Neural progenitor cell (in vitro differentiated cells): Measurements from ENCODE around the gene ZNF536. TPM values are rescaled to one million over a fixed set of nuclear protein-coding genes. Genes with fewer than 3 reads are reported as not detected.

ENCODE experiments used
- DNase-seq: peaks from one replicate; pipeline ENCODE4 v3.0.0-alpha.2; 2016; ENCODE audit warnings: low spot score
- H2AFZ ChIP-seq: fragments of 200-600 bp; sonication (generic); replicated peaks from 2 replicates; pipeline ENCODE4 v1.6.1; 2016; ENCODE audit warnings: antibody characterized with exemption
- H3F3A ChIP-seq: fragments of 200-600 bp; sonication (generic); 2 replicates; pipeline ENCODE4 v1.6.1; 2016; ENCODE audit warnings: antibody characterized with exemption, low read depth
- H3K27ac ChIP-seq: fragments of 200-600 bp; sonication (generic); 2 replicates; pipeline ENCODE4 v1.5.1; 2016; ENCODE audit warnings: mild to moderate bottlenecking
- H3K27me3 ChIP-seq: fragments of 200-600 bp; sonication (generic); 2 replicates; pipeline ENCODE4 v1.6.1; 2016; ENCODE audit warnings: mild to moderate bottlenecking, moderate library complexity
- H3K36me3 ChIP-seq: fragments of 200-600 bp; sonication (generic); 2 replicates; pipeline ENCODE4 v1.5.1; 2016
- H3K4me1 ChIP-seq: fragments of 200-600 bp; sonication (generic); 2 replicates; pipeline ENCODE4 v1.6.1; 2016; ENCODE audit warnings: mixed run types
- H3K4me2 ChIP-seq: fragments of 200-600 bp; sonication (generic); 2 replicates; pipeline ENCODE4 v1.6.1; 2016
- H3K4me3 ChIP-seq: fragments of 200-600 bp; sonication (generic); 2 replicates; pipeline ENCODE4 v1.5.1; 2016
- H3K79me2 ChIP-seq: fragments of 200-600 bp; sonication (generic); 2 replicates; pipeline ENCODE4 v1.6.1; 2016; ENCODE audit warnings: low read depth
- H3K9ac ChIP-seq: fragments of 200-600 bp; sonication (generic); 2 replicates; pipeline ENCODE4 v1.6.1; 2016
- H3K9me3 ChIP-seq: fragments of 200-600 bp; sonication (generic); 2 replicates; pipeline ENCODE4 v1.5.1; 2016; ENCODE audit warnings: low read depth
- H4K20me1 ChIP-seq: fragments of 200-600 bp; sonication (generic); 2 replicates; pipeline ENCODE4 v1.6.1; 2016; ENCODE audit warnings: low read depth
- H3K27ac Mint-ChIP-seq: 3 replicates; pipeline ENCODE4 v1.8.0; 2021; ENCODE audit warnings: mixed read lengths
- H3K27me3 Mint-ChIP-seq: 2 replicates; pipeline ENCODE4 v1.8.0; 2022; ENCODE audit warnings: low read depth, mild to moderate bottlenecking, inconsistent platforms, moderate library complexity, mixed read lengths; ENCODE audit not compliant: insufficient read depth
- H3K36me3 Mint-ChIP-seq: 3 replicates; pipeline ENCODE4 v1.8.0; 2021; ENCODE audit warnings: mixed read lengths
- H3K4me1 Mint-ChIP-seq: 3 replicates; pipeline ENCODE4 v1.8.0; 2021; ENCODE audit warnings: mixed read lengths
- H3K4me3 Mint-ChIP-seq: 3 replicates; pipeline ENCODE4 v1.8.0; 2021; ENCODE audit warnings: mild to moderate bottlenecking, moderate library complexity, mixed read lengths
- H3K9me3 Mint-ChIP-seq: 3 replicates; pipeline ENCODE4 v1.8.0; 2020; ENCODE audit warnings: mixed read lengths
- EZH2 ChIP-seq: fragments of 200-600 bp; sonication (generic); IDR thresholded peaks from 2 replicates; pipeline ENCODE4 v1.6.1; 2017; ENCODE audit warnings: antibody characterized with exemption, mild to moderate bottlenecking, moderate library complexity
- EZH2phosphoT487 ChIP-seq: fragments of 200-600 bp; sonication (generic); IDR thresholded peaks from 2 replicates; pipeline ENCODE4 v1.6.1; 2017; ENCODE audit warnings: antibody characterized with exemption
- total RNA-seq: library from RNA; depleted of rRNA; stranded (reverse); fragments of >200 nt; gene quantifications from 2 replicates; pipeline ENCODE4 v1.2.3, GENCODE V29; 2015; ENCODE audit warnings: low replicate concordance
- TF ChIP-seq, protein P1 (sequence below): fragments of 200-600 bp; sonication (generic); IDR thresholded peaks from 2 replicates; pipeline ENCODE4 v1.5.1; 2017; ENCODE audit warnings: antibody characterized with exemption, mild to moderate bottlenecking

The ZNF536 gene
- total RNA-seq, result 0.24 and 0.84 TPM in 2 replicates

DNA sequence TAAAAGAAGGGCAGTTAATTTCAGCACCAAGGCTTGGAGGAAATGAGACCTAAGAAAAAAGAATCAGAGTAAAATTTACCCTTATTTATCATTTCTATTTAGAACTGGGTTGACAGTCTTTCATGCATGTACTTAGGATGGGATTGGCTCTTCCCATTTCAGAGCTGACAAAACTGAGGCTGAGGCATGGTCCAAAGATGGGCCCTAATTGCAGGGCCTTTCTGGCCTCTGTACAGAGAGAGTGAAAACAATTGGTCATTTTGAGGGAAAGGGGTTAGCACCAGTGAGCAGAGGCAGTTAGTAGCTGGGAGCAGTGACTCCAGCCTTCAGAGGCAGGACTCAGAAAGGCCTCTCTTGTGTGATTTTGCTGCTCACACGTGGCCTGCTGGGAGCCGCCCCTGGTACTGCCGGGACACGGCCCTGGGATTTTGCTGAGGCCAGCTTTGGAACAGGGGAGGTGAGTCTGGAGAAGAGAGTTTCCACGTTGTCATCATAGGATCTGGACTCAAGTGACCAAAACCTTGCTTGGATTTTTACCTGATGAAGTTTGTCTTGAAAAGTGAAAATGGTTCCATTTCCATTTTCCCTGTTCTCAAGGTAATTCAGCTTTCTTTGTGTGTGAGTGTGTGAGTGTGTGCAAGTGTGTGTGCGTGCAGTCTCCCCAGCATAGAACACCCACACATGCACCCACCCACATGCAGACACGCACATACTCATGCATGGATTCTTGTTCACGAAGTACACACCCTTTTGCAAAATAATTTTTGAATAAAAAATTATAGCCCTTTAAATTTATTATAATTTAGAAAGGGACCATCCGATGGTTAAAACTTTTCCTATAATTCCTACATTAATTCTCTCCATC is at the start of gene ZNF536:
Gene ZNF536 (plus strand): TSS at position 425 of the 865 bp plus-strand sequence. CDS start 71,179 bp downstream, outside the sequence.
- peaks cover 20% of the 10 kb centered on the region for H3K27me3 Mint-ChIP-seq
- Histone ChIP-seq H3K4me3 (no peak within 1 kb of the TSS), H3K36me3 (no peaks in the 10 kb centered on the region), H3K9me3 (no peaks in the 10 kb centered on the region), H4K20me1 (no peaks in the 10 kb centered on the region), H3K27me3 (peaks cover 44% of the 10 kb centered on the region), H3K9ac (no peak within 1 kb of the TSS), H3K4me2 (peak within 1 kb of the TSS; percentile 96), H3K4me1 (peaks cover 37% of the 10 kb centered on the region), H2AFZ (no peak within 1 kb of the TSS), H3F3A (peaks cover 20% of the 10 kb centered on the region), H3K27ac (no peak within 1 kb of the TSS), H3K79me2 (no peaks in the 10 kb centered on the region)
- no peak within 1 kb of the TSS for H3K27ac Mint-ChIP-seq
- peaks cover 22% of the 10 kb centered on the region for H3K4me1 Mint-ChIP-seq
- no peaks in the 10 kb centered on the region for H3K9me3 Mint-ChIP-seq
- no peak for TF ChIP-seq EZH2
- TF ChIP-seq, protein P1, sequence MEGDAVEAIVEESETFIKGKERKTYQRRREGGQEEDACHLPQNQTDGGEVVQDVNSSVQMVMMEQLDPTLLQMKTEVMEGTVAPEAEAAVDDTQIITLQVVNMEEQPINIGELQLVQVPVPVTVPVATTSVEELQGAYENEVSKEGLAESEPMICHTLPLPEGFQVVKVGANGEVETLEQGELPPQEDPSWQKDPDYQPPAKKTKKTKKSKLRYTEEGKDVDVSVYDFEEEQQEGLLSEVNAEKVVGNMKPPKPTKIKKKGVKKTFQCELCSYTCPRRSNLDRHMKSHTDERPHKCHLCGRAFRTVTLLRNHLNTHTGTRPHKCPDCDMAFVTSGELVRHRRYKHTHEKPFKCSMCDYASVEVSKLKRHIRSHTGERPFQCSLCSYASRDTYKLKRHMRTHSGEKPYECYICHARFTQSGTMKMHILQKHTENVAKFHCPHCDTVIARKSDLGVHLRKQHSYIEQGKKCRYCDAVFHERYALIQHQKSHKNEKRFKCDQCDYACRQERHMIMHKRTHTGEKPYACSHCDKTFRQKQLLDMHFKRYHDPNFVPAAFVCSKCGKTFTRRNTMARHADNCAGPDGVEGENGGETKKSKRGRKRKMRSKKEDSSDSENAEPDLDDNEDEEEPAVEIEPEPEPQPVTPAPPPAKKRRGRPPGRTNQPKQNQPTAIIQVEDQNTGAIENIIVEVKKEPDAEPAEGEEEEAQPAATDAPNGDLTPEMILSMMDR, result no peak
- TF ChIP-seq EZH2phosphoT487, result no peak
- DNase-seq, result peak; percentile 13
- H3K36me3 Mint-ChIP-seq, result no peaks in the 10 kb centered on the region
- no peak within 1 kb of the TSS for H3K4me3 Mint-ChIP-seq

- Histone ChIP-seq H4K20me1 (no peaks in the 10 kb centered on the region), H3K4me3 (no peak overlapping the region), H2AFZ (no peak overlapping the region), H3K36me3 (no peaks in the 10 kb centered on the region), H3K9ac (no peak overlapping the region), H3K79me2 (no peaks in the 10 kb centered on the region), H3K9me3 (no peaks in the 10 kb centered on the region), H3K27me3 (no peaks in the 10 kb centered on the region), H3K4me2 (no peak overlapping the region), H3F3A (no peaks in the 10 kb centered on the region), H3K4me1 (peaks cover 4% of the 10 kb centered on the region), H3K27ac (no peak overlapping the region)
- no peaks in the 10 kb centered on the region for H3K36me3 Mint-ChIP-seq
- no peak for TF ChIP-seq EZH2phosphoT487
- no peak for TF ChIP-seq EZH2
- TF ChIP-seq, protein P1, result no peak
- H3K9me3 Mint-ChIP-seq, result no peaks in the 10 kb centered on the region
- peaks cover 15% of the 10 kb centered on the region for H3K4me1 Mint-ChIP-seq
- H3K27ac Mint-ChIP-seq, result peak overlapping the region; percentile 24
- no peak for DNase-seq
- H3K27me3 Mint-ChIP-seq, result peaks cover 7% of the 10 kb centered on the region
- no peak overlapping the region for H3K4me3 Mint-ChIP-seq
Observed at GRCh38 chr19:30322641-30323320, 49.4 kb upstream of the ZNF536 start.

DNA sequence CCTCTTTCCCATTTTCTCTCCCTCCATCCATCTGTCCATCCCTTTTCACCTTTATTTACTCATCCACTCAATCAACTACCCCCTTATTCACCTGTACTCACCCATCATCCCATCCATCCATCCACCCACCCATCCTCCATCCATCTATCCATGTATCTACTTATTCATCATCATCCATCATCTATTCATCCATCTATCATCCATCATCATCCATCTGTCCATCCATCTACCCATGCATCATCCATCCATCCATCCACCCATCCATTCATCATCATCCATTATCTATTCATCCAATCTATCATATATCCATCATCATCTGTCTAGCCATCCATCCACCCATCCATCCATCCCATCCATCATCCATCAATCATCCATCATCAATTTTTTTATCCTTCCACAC is 48.3 kb upstream of the ZNF536 start:
- Histone ChIP-seq H3K27me3 (no peaks in the 10 kb centered on the region), H3F3A (no peaks in the 10 kb centered on the region), H3K4me1 (peaks cover 4% of the 10 kb centered on the region), H2AFZ (no peak overlapping the region), H3K4me2 (no peak overlapping the region), H3K4me3 (no peak overlapping the region), H3K27ac (no peak overlapping the region), H3K79me2 (no peaks in the 10 kb centered on the region), H3K9ac (no peak overlapping the region), H3K9me3 (no peaks in the 10 kb centered on the region), H4K20me1 (no peaks in the 10 kb centered on the region), H3K36me3 (no peaks in the 10 kb centered on the region)
- H3K4me1 Mint-ChIP-seq, result peaks cover 13% of the 10 kb centered on the region
- no peak overlapping the region for H3K4me3 Mint-ChIP-seq
- TF ChIP-seq EZH2phosphoT487 (no peak), EZH2 (no peak)
- TF ChIP-seq, protein P1, result no peak
- H3K27ac Mint-ChIP-seq, result no peak overlapping the region
- H3K27me3 Mint-ChIP-seq, result peaks cover 7% of the 10 kb centered on the region
- H3K36me3 Mint-ChIP-seq, result peaks cover 11% of the 10 kb centered on the region
- no peaks in the 10 kb centered on the region for H3K9me3 Mint-ChIP-seq
- DNase-seq, result no peak
